Astrocyte (in vitro differentiated cells and primary cell): Measurements from ENCODE around the gene PER3. TPM values are rescaled to one million over a fixed set of nuclear protein-coding genes. Genes with fewer than 3 reads are reported as not detected.

ENCODE experiments used
- DNase-seq: peaks from one replicate; pipeline ENCODE4 v3.0.0-alpha.2; 2010; ENCODE audit warnings: low read depth
- FAIRE-seq: peaks from 2 replicates; lab custom pipeline; 2011; peaks lifted over from hg19 to GRCh38; lab: Jason Lieb, UNC
- H2AFZ ChIP-seq: 2 replicates; pipeline ENCODE4 v1.6.0; 2012; ENCODE audit warnings: low read depth, low read length, inconsistent platforms
- H3K27ac ChIP-seq: 2 replicates; pipeline ENCODE4 v1.5.1; 2011; ENCODE audit warnings: low read depth, low read length, inconsistent platforms
- H3K27me3 ChIP-seq: 2 replicates; pipeline ENCODE4 v1.6.0; 2011; ENCODE audit warnings: low read length, inconsistent platforms; ENCODE audit not compliant: insufficient read depth
- H3K36me3 ChIP-seq: 2 replicates; pipeline ENCODE4 v1.5.1; 2011; ENCODE audit warnings: low read length, inconsistent platforms; ENCODE audit not compliant: insufficient read depth
- H3K4me1 ChIP-seq: 2 replicates; pipeline ENCODE4 v1.5.1; 2011; ENCODE audit warnings: low read length, inconsistent platforms; ENCODE audit not compliant: insufficient read depth
- H3K4me2 ChIP-seq: 2 replicates; pipeline ENCODE4 v1.6.0; 2012; ENCODE audit warnings: low read length, inconsistent platforms
- H3K4me3 ChIP-seq: 2 replicates; pipeline ENCODE4 v1.5.1; 2011; ENCODE audit warnings: low read depth, mild to moderate bottlenecking, low read length, inconsistent platforms; ENCODE audit not compliant: insufficient read depth
- H3K79me2 ChIP-seq: 2 replicates; pipeline ENCODE4 v1.6.0; 2012; ENCODE audit warnings: mild to moderate bottlenecking, low read length, inconsistent platforms; ENCODE audit not compliant: insufficient read depth
- H3K9ac ChIP-seq: 2 replicates; pipeline ENCODE4 v1.6.0; 2012; ENCODE audit warnings: mild to moderate bottlenecking, low read length, inconsistent platforms
- H3K9me3 ChIP-seq: 2 replicates; pipeline ENCODE4 v1.5.1; 2012; ENCODE audit warnings: low read depth, mild to moderate bottlenecking, low read length, inconsistent platforms; ENCODE audit not compliant: insufficient read depth
- H4K20me1 ChIP-seq: 2 replicates; pipeline ENCODE4 v1.6.0; 2012; ENCODE audit warnings: low read length, inconsistent platforms; ENCODE audit not compliant: insufficient read depth
- H3K27ac Mint-ChIP-seq: one replicate; pipeline ENCODE4 v1.8.0; 2021; ENCODE audit warnings: mild to moderate bottlenecking, mixed read lengths; ENCODE audit not compliant: unreplicated experiment
- H3K27me3 Mint-ChIP-seq: one replicate; pipeline ENCODE4 v1.8.0; 2021; ENCODE audit warnings: low read depth, mixed read lengths; ENCODE audit not compliant: unreplicated experiment
- H3K36me3 Mint-ChIP-seq: one replicate; pipeline ENCODE4 v1.8.0; 2021; ENCODE audit warnings: low read depth, mixed read lengths; ENCODE audit not compliant: unreplicated experiment
- H3K4me1 Mint-ChIP-seq: one replicate; pipeline ENCODE4 v1.8.0; 2021; ENCODE audit warnings: low read depth, mixed read lengths; ENCODE audit not compliant: unreplicated experiment
- H3K4me3 Mint-ChIP-seq: one replicate; pipeline ENCODE4 v1.8.0; 2021; ENCODE audit warnings: mild to moderate bottlenecking, moderate library complexity, mixed read lengths; ENCODE audit not compliant: unreplicated experiment
- H3K9me3 Mint-ChIP-seq: one replicate; pipeline ENCODE4 v1.8.0; 2021; ENCODE audit warnings: mild to moderate bottlenecking, mixed read lengths; ENCODE audit not compliant: unreplicated experiment
- CTCF ChIP-seq: IDR thresholded peaks from 2 replicates; pipeline ENCODE4 v1.5.1; 2011; ENCODE audit warnings: low read depth, mild to moderate bottlenecking, inconsistent platforms, low read length, moderate library complexity; ENCODE audit not compliant: insufficient read depth
- EZH2 ChIP-seq: IDR thresholded peaks from 2 replicates; pipeline ENCODE4 v1.6.1; 2012; ENCODE audit warnings: mild to moderate bottlenecking, low read length, inconsistent platforms; ENCODE audit not compliant: insufficient read depth
- total RNA-seq: library from RNA; stranded (reverse); gene quantifications from 2 replicates; pipeline ENCODE4 v1.2.1, GENCODE V29; 2021

PER3 gene
- total RNA-seq, 1 donor from 2014 or later: 2.5 TPM

GRCh38 chr1:7871136-7871535, 87.0 kb downstream of the PER3 start:
- TF ChIP-seq CTCF (no peak), EZH2 (no peak)
- DNase-seq (no peak), FAIRE-seq (no peak)
- Histone ChIP-seq H3K4me3 (no peak overlapping the region), H3K4me1 (no peaks in the 10 kb centered on the region), H3K27ac (no peak overlapping the region), H3K4me2 (no peak overlapping the region), H3K9me3 (no peaks in the 10 kb centered on the region), H3K9ac (no peak overlapping the region), H3K36me3 (no peaks in the 10 kb centered on the region), H4K20me1 (no peaks in the 10 kb centered on the region), H2AFZ (no peak overlapping the region), H3K27me3 (no peaks in the 10 kb centered on the region), H3K79me2 (no peaks in the 10 kb centered on the region)
- Mint-ChIP-seq H3K9me3 (peaks cover 9% of the 10 kb centered on the region), H3K4me1 (no peaks in the 10 kb centered on the region), H3K27ac (no peak overlapping the region), H3K4me3 (no peak overlapping the region), H3K36me3 (no peaks in the 10 kb centered on the region), H3K27me3 (peaks cover 12% of the 10 kb centered on the region)

- no peak overlapping the region for H3K9ac ChIP-seq
- no peak overlapping the region for H3K27ac ChIP-seq
- no peaks in the 10 kb centered on the region for H3K9me3 ChIP-seq
- H4K20me1 ChIP-seq: no peaks in the 10 kb centered on the region
- Mint-ChIP-seq H3K4me3 (no peak overlapping the region), H3K4me1 (no peaks in the 10 kb centered on the region), H3K27ac (no peak overlapping the region), H3K36me3 (no peaks in the 10 kb centered on the region), H3K27me3 (peaks cover 9% of the 10 kb centered on the region), H3K9me3 (peaks cover 13% of the 10 kb centered on the region)
- FAIRE-seq: no peak
- H3K36me3 ChIP-seq: no peaks in the 10 kb centered on the region
- H3K4me3 ChIP-seq: no peak overlapping the region
- H3K27me3 ChIP-seq: no peaks in the 10 kb centered on the region
- no peak overlapping the region for H3K4me2 ChIP-seq
- DNase-seq: peak; percentile 38
- H3K4me1 ChIP-seq: no peaks in the 10 kb centered on the region
- no peak overlapping the region for H2AFZ ChIP-seq
- H3K79me2 ChIP-seq: no peaks in the 10 kb centered on the region
- TF ChIP-seq EZH2 (no peak), CTCF (no peak)
Measured at GRCh38 chr1:7873801-7874795, 90.0 kb downstream of the PER3 start.

GRCh38 chr1:7878027-7878426, 93.9 kb downstream of the PER3 start:
- no peak overlapping the region for H3K4me3 Mint-ChIP-seq

More at GRCh38 chr1:7878027-7878426, 93.9 kb downstream of the PER3 start:
- Histone ChIP-seq H3K4me2 (no peak overlapping the region), H3K4me3 (no peak overlapping the region), H3K27me3 (no peaks in the 10 kb centered on the region), H2AFZ (no peak overlapping the region), H4K20me1 (no peaks in the 10 kb centered on the region), H3K79me2 (no peaks in the 10 kb centered on the region), H3K4me1 (no peaks in the 10 kb centered on the region), H3K9me3 (no peaks in the 10 kb centered on the region), H3K27ac (no peak overlapping the region), H3K9ac (no peak overlapping the region), H3K36me3 (no peaks in the 10 kb centered on the region)
- Mint-ChIP-seq H3K27me3 (peaks cover 4% of the 10 kb centered on the region), H3K36me3 (no peaks in the 10 kb centered on the region), H3K9me3 (peaks cover 14% of the 10 kb centered on the region), H3K27ac (no peak overlapping the region), H3K4me1 (no peaks in the 10 kb centered on the region)
- FAIRE-seq: no peak
- no peak for DNase-seq
- TF ChIP-seq EZH2 (no peak), CTCF (no peak)
